Panc1 (cell line): ENCODE measurements around the gene SEMA4A. TPM values are rescaled to one million over a fixed set of nuclear protein-coding genes. Genes with fewer than 3 reads are reported as not detected.
"Not testable (repeated sequence)": the region's sequence is repeated elsewhere in the genome, so short reads cannot be mapped to it uniquely, and the experiment has no call there.

ENCODE experiments used
- ATAC-seq: fragments of 200-7000 bp; cut with Tn5 transposase; 2 replicates; pipeline ENCODE4 v1.9.1; 2020; ENCODE audit warnings: mild to moderate bottlenecking, moderate library complexity
- BruUV-seq: library from RNA; stranded (reverse); fragments of 400-500 nt; replicated peaks from 2 replicates; lab custom pipeline; 2021; lab: Mats Ljungman, UMichigan
- CTCF ChIA-PET: fragments of 300-600 bp; sonication (Branson Sonifier 250); formaldehyde crosslinking; loops from one replicate; lab custom pipeline; 2022; ENCODE audit warnings: antibody characterized with exemption; lab: Charles Lee
- POLR2A ChIA-PET: fragments of 300-600 bp; sonication (Branson Sonifier 250); formaldehyde crosslinking; loops from one replicate; lab custom pipeline; 2022; ENCODE audit warnings: antibody characterized with exemption; lab: Charles Lee
- DNase-seq: peaks from one replicate; pipeline ENCODE4 v3.0.0-alpha.2; 2010; ENCODE audit warnings: low read depth, low spot score
- H3K27ac ChIP-seq: 2 replicates; pipeline ENCODE4 v1.5.1; 2011; ENCODE audit warnings: mild to moderate bottlenecking, low read length, inconsistent platforms
- H3K27me3 ChIP-seq: fragments of 200-500 bp; sonication (Bioruptor generic); 2 replicates; pipeline ENCODE4 v1.6.0; 2014; ENCODE audit warnings: low read length, inconsistent platforms; ENCODE audit not compliant: control insufficient read depth, insufficient read depth
- H3K36me3 ChIP-seq: fragments of 200-500 bp; sonication (Bioruptor generic); 2 replicates; pipeline ENCODE4 v1.5.1; 2014; ENCODE audit warnings: inconsistent platforms, mild to moderate bottlenecking, low read length, moderate library complexity; ENCODE audit not compliant: control insufficient read depth, insufficient read depth
- H3K4me1 ChIP-seq: 2 replicates; pipeline ENCODE4 v1.5.1; 2011; ENCODE audit warnings: inconsistent platforms, mild to moderate bottlenecking, low read length, moderate library complexity; ENCODE audit not compliant: control insufficient read depth, insufficient read depth
- H3K4me3 ChIP-seq, 2 experiments: 2 replicates each; pipeline ENCODE4 v1.5.1; 2011 to 2012; ENCODE audit warnings: low read depth in 2 of 2, low read length in 2 of 2, mild to moderate bottlenecking in 2 of 2, inconsistent platforms in 1 of 2, moderate library complexity in 1 of 2
- H3K9me3 ChIP-seq: fragments of 200-500 bp; sonication (Bioruptor generic); 2 replicates; pipeline ENCODE4 v1.5.1; 2014; ENCODE audit warnings: low read depth, mild to moderate bottlenecking, inconsistent platforms, low read length, moderate library complexity; ENCODE audit not compliant: control insufficient read depth, insufficient read depth
- CTCF ChIP-seq: fragments of 450-650 bp; IDR thresholded peaks from 2 replicates; pipeline ENCODE4 v1.5.1; 2017; ENCODE audit warnings: mild to moderate bottlenecking
- POLR2AphosphoS5 ChIP-seq: IDR thresholded peaks from 2 replicates; pipeline ENCODE4 v1.6.1; 2012; ENCODE audit warnings: mild to moderate bottlenecking, low read depth, low read length, moderate library complexity
- SIN3A ChIP-seq: IDR thresholded peaks from 2 replicates; pipeline ENCODE4 v1.6.1; 2012; ENCODE audit warnings: low read depth, mild to moderate bottlenecking, low read length, moderate library complexity, borderline replicate concordance; ENCODE audit not compliant: insufficient read depth
- TCF7L2 ChIP-seq: IDR thresholded peaks from 2 replicates; pipeline ENCODE4 v1.6.1; 2011; ENCODE audit warnings: mild to moderate bottlenecking, low read depth, low read length, inconsistent platforms
- in situ Hi-C: cut with HindIII; loops from 2 replicates; pipeline ENCODE4 v1.10.0; 2016; ENCODE audit warnings: low sequenced_read_pairs, low pct_unique_long_range_greater_than_20kb
- intact Hi-C: fragments of 100-400 bp; cut with micrococcal nuclease; formaldehyde crosslinking; loops from one replicate; pipeline ENCODE4 v1.10.0; 2022; ENCODE audit not compliant: unreplicated experiment
- total RNA-seq: library from RNA; stranded (reverse); gene quantifications from one replicate; pipeline ENCODE4 v1.2.1, GENCODE V29; 2021; ENCODE audit not compliant: unreplicated experiment

The SEMA4A gene
- total RNA-seq, 1 experiment from 2014 or later: 0.21 TPM

DNA sequence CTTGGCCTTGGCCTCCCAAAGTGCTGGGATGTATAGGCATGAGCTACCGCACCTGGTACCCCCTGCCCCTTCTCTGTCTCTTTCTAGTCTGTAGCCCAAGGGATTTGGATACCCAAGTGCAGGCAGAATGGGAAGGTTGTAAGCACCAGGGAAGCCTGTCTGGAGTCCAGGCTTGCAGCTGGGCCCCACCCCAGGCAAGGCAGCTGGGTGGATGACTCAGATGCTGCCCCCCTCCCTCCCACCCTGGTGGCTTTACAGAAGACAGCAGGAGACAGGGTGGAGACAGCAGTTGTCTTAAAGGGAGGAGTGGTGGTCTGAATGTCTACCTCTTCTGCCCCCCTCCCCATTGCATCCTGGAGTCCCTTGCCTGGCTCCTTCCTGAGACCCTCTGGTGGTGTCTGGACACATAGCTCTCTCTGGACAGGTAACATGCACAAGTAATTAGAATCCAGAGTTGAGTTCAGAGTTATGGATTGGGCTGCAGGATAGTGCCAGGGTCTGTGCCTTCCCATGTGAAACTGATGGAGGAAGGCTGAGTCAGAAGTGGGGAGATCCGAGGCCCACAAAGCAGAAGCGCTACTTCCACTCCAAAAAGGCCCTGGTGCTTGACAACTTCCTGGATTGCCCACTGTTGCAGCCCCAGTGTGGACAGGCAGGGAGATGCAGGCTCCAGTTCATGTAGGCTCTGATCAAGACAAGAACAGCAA, 33.7 kb upstream of the SEMA4A start:
- DNase-seq (no peak), ATAC-seq (no peak)
- Histone ChIP-seq H3K36me3 (peaks cover 8% of the 10 kb centered on the region), H3K4me1 (peaks cover 64% of the 10 kb centered on the region), H3K27me3 (no peaks in the 10 kb centered on the region), H3K27ac (peak overlapping the region; percentile 95), H3K9me3 (no peaks in the 10 kb centered on the region), H3K4me3 (peak overlapping the region; percentile 8 to 58; a peak in 2 of 4 replicates)
- CTCF ChIA-PET: interaction anchor here (0.6 to 1.8 kb wide), 3 partner anchors 9 to 22 kb away, joined by 3 to 8 read pairs (median 5); no protein-coding TSS in a partner anchor
- intact Hi-C loops (no loop called here), in situ Hi-C loops (no loop called here)
- POLR2A ChIA-PET: interaction anchor here (1.2 kb wide), 1 partner anchor 8 kb away, joined by 4 read pairs; no protein-coding TSS in a partner anchor
- BruUV-seq: no TSS peak
- TF ChIP-seq POLR2AphosphoS5 (no peak), SIN3A (no peak), CTCF (no peak)

- ATAC-seq (no peak), DNase-seq (no peak)
- ChIA-PET CTCF (interaction anchor here (1.5 to 1.8 kb wide), 2 partner anchors 8 to 9 kb away, joined by 5 to 8 read pairs; no protein-coding TSS in a partner anchor), POLR2A (no interaction called here)
- H3K27ac ChIP-seq: peak overlapping the region; percentile 95
- in situ Hi-C loops (no loop called here), intact Hi-C loops (no loop called here)
- no peaks in the 10 kb centered on the region for H3K27me3 ChIP-seq
- H3K9me3 ChIP-seq: no peaks in the 10 kb centered on the region
- H3K36me3 ChIP-seq: peaks cover 4% of the 10 kb centered on the region
- H3K4me1 ChIP-seq: peaks cover 70% of the 10 kb centered on the region
- BruUV-seq: no TSS peak
- TF ChIP-seq SIN3A: no peak
- TF ChIP-seq TCF7L2: no peak
- H3K4me3 ChIP-seq: peak overlapping the region in 1 of 2 experiments; percentile 58; a peak in 2 of 4 replicates
These were observed 33.1 kb upstream of the SEMA4A start for GRCh38 chr1:156120318-156120717.

DNA sequence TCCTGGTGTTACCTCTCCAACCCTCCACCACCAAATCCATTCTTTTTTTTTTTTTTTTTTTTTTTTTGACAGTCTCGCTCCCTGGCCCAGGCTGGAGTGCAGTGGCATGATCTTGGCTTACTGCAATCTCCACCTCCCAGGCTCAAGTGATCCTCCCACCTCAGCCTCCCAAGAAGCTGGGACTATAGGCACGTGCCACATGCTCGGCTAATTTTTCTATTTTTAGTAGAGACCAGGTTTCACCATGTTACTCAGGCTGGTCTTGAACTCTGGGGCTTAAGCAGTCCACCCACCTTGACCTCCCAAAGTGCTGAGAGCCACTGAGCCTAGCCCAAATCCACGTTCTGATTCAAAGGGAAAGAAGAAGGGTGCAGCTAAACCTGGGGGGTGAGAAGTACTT, 32.4 kb upstream of the SEMA4A start:
- H3K9me3 ChIP-seq, in situ Hi-C loops, H3K27me3 ChIP-seq, ATAC-seq, intact Hi-C loops, BruUV-seq, H3K36me3 ChIP-seq, DNase-seq: not testable (repeated sequence)
- CTCF ChIA-PET: interaction anchor here (0.6 kb wide), 1 partner anchor 22 kb away, joined by 4 read pairs; no protein-coding TSS in a partner anchor
- H3K4me3 ChIP-seq: peak overlapping the region in 1 of 2 experiments; percentile 58; a peak in 2 of 4 replicates
- H3K4me1 ChIP-seq: peaks cover 73% of the 10 kb centered on the region
- H3K27ac ChIP-seq: peak overlapping the region; percentile 95
- POLR2A ChIA-PET: interaction anchor here (0.7 kb wide), 1 partner anchor 192 kb away, joined by 15 read pairs; no protein-coding TSS in a partner anchor
